SK-N-SH treated with all-trans-retinoic acid at 6 μM for 48 hours (cell line): ENCODE measurements around the gene GABPB2.

Experiments
- ATAC-seq: fragments of 200-7000 bp; cut with Tn5 transposase; 3 replicates; pipeline ENCODE4 v1.9.1; 2020; ENCODE audit warnings: mild to moderate bottlenecking, moderate library complexity
- ARNTL ChIP-seq: fragments of 450-650 bp; formaldehyde crosslinking; IDR thresholded peaks from 2 replicates; pipeline ENCODE4 v1.5.0; 2020; ENCODE audit warnings: low read depth, mild to moderate bottlenecking, moderate library complexity, borderline replicate concordance
- CREB5 ChIP-seq: fragments of 250-450 bp; sonication (Bioruptor Pico); IDR thresholded peaks from 2 replicates; pipeline ENCODE4 v1.5.1; 2020; ENCODE audit warnings: low read depth, mild to moderate bottlenecking, moderate library complexity
- CSDC2 ChIP-seq: fragments of 250-450 bp; sonication (Bioruptor Pico); IDR thresholded peaks from 2 replicates; pipeline ENCODE4 v1.5.0; 2020; ENCODE audit warnings: mild to moderate bottlenecking, moderate library complexity
- ESRRG ChIP-seq: fragments of 250-450 bp; sonication (Bioruptor Pico); IDR thresholded peaks from 2 replicates; pipeline ENCODE4 v1.6.1; 2021; ENCODE audit warnings: mild to moderate bottlenecking
- GLIS3 ChIP-seq: fragments of 250-450 bp; sonication (Bioruptor Pico); IDR thresholded peaks from 2 replicates; pipeline ENCODE4 v1.5.0; 2020; ENCODE audit warnings: mild to moderate bottlenecking, moderate library complexity
- ISL1 ChIP-seq: fragments of 250-450 bp; sonication (Bioruptor Pico); IDR thresholded peaks from 2 replicates; pipeline ENCODE4 v2.1.2; 2022; ENCODE audit warnings: mild to moderate bottlenecking, moderate library complexity
- OSR1 ChIP-seq: fragments of 250-450 bp; sonication (Bioruptor Pico); IDR thresholded peaks from 2 replicates; pipeline ENCODE4 v1.8.0; 2022; ENCODE audit warnings: moderate library complexity, mild to moderate bottlenecking, inconsistent platforms
- PATZ1 ChIP-seq: fragments of 250-450 bp; sonication (Bioruptor Pico); IDR thresholded peaks from 2 replicates; pipeline ENCODE4 v1.8.0; 2020; ENCODE audit warnings: mild to moderate bottlenecking, moderate library complexity, borderline replicate concordance
- PPARA ChIP-seq: fragments of 250-450 bp; sonication (Bioruptor Pico); IDR thresholded peaks from 2 replicates; pipeline ENCODE4 v1.5.0; 2020; ENCODE audit warnings: mild to moderate bottlenecking, borderline replicate concordance
- RARB ChIP-seq: fragments of 250-450 bp; sonication (Bioruptor Pico); IDR thresholded peaks from 2 replicates; pipeline ENCODE4 v1.8.0; 2021; ENCODE audit warnings: mild to moderate bottlenecking, moderate library complexity
- SNAI2 ChIP-seq: fragments of 250-450 bp; sonication (Bioruptor Pico); IDR thresholded peaks from 2 replicates; pipeline ENCODE4 v1.5.0; 2020; ENCODE audit warnings: mild to moderate bottlenecking, moderate library complexity
- TCF4 ChIP-seq: fragments of 250-450 bp; sonication (Bioruptor Pico); IDR thresholded peaks from 2 replicates; pipeline ENCODE4 v1.8.0; 2021; ENCODE audit warnings: mild to moderate bottlenecking, moderate library complexity, borderline replicate concordance
- TOX ChIP-seq: fragments of 250-450 bp; sonication (Bioruptor Pico); IDR thresholded peaks from 2 replicates; pipeline ENCODE4 v1.8.0; 2021; ENCODE audit warnings: mild to moderate bottlenecking, moderate library complexity, borderline replicate concordance
- ZC3H10 ChIP-seq: fragments of 250-450 bp; sonication (Bioruptor Pico); IDR thresholded peaks from 2 replicates; pipeline ENCODE4 v1.5.1; 2021; ENCODE audit warnings: mild to moderate bottlenecking, moderate library complexity
- ZFP3 ChIP-seq: fragments of 250-450 bp; sonication (Bioruptor Pico); IDR thresholded peaks from 2 replicates; pipeline ENCODE4 v1.5.0; 2020; ENCODE audit warnings: mild to moderate bottlenecking, moderate library complexity
- ZFP30 ChIP-seq: fragments of 450-650 bp; formaldehyde crosslinking; IDR thresholded peaks from 2 replicates; pipeline ENCODE4 v1.5.0; 2022; ENCODE audit warnings: mild to moderate bottlenecking, moderate library complexity
- ZNF565 ChIP-seq: fragments of 450-650 bp; formaldehyde crosslinking; conservative IDR thresholded peaks from 2 replicates; pipeline ENCODE4 v1.5.0; 2020; ENCODE audit warnings: low read depth, mild to moderate bottlenecking, moderate library complexity
- ZNF70 ChIP-seq: fragments of 450-650 bp; formaldehyde crosslinking; IDR thresholded peaks from 2 replicates; pipeline ENCODE4 v1.5.0; 2020; ENCODE audit warnings: mild to moderate bottlenecking, moderate library complexity
- ZNF8 ChIP-seq: fragments of 450-650 bp; formaldehyde crosslinking; IDR thresholded peaks from 2 replicates; pipeline ENCODE4 v1.5.0; 2020; ENCODE audit warnings: mild to moderate bottlenecking, moderate library complexity
- TF ChIP-seq, protein P1 (sequence below): fragments of 250-450 bp; sonication (Bioruptor Pico); IDR thresholded peaks from 2 replicates; pipeline ENCODE4 v1.5.0; 2020; ENCODE audit warnings: mild to moderate bottlenecking, moderate library complexity
- TF ChIP-seq, protein P2 (sequence below): fragments of 250-450 bp; sonication (Bioruptor Pico); IDR thresholded peaks from 2 replicates; pipeline ENCODE4 v1.5.1; 2021; ENCODE audit warnings: mild to moderate bottlenecking, moderate library complexity

GABPB2 gene

DNA sequence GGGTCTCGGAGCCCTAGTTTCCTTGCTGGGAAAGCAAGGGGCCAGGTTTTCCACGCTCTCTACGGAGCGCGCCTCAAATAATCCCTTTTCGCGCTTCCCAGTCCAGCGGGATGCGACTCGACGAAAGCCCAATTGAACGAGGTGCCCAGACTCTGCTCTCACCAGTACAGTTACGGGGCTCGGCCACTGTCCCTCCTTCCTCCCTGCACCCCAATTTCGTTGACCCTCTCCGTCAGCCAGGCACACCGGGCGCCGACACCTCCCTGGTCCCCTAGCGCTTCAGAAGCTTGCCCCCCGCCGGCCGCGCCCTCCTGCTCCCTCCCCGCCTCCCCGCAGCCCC is 75.5 kb downstream of the GABPB2 start (continued):
- TF ChIP-seq, protein P1, sequence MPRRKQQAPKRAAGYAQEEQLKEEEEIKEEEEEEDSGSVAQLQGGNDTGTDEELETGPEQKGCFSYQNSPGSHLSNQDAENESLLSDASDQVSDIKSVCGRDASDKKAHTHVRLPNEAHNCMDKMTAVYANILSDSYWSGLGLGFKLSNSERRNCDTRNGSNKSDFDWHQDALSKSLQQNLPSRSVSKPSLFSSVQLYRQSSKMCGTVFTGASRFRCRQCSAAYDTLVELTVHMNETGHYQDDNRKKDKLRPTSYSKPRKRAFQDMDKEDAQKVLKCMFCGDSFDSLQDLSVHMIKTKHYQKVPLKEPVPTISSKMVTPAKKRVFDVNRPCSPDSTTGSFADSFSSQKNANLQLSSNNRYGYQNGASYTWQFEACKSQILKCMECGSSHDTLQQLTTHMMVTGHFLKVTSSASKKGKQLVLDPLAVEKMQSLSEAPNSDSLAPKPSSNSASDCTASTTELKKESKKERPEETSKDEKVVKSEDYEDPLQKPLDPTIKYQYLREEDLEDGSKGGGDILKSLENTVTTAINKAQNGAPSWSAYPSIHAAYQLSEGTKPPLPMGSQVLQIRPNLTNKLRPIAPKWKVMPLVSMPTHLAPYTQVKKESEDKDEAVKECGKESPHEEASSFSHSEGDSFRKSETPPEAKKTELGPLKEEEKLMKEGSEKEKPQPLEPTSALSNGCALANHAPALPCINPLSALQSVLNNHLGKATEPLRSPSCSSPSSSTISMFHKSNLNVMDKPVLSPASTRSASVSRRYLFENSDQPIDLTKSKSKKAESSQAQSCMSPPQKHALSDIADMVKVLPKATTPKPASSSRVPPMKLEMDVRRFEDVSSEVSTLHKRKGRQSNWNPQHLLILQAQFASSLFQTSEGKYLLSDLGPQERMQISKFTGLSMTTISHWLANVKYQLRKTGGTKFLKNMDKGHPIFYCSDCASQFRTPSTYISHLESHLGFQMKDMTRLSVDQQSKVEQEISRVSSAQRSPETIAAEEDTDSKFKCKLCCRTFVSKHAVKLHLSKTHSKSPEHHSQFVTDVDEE = no peak

- peak; percentile 99 for ATAC-seq
- TF ChIP-seq ZFP30 (CRISPR knock-in tag) (no peak), ZNF70 (CRISPR knock-in tag) (peak; percentile 70)
Observed at GRCh38 chr1:151146412-151147131, 76.0 kb downstream of the GABPB2 start, which contains the start of gene SEMA6C. SEMA6C (minus strand) TSS chr1:151146631; CDS start chr1:151142621, 4,010 bp downstream.

GRCh38 chr1:151147132-151147503 is 76.6 kb downstream of the GABPB2 start:
- TF ChIP-seq ISL1 (CRISPR knock-in tag) (no peak), CSDC2 (CRISPR knock-in tag) (no peak)
- TF ChIP-seq, all 23 proteins: peak for 0

DNA sequence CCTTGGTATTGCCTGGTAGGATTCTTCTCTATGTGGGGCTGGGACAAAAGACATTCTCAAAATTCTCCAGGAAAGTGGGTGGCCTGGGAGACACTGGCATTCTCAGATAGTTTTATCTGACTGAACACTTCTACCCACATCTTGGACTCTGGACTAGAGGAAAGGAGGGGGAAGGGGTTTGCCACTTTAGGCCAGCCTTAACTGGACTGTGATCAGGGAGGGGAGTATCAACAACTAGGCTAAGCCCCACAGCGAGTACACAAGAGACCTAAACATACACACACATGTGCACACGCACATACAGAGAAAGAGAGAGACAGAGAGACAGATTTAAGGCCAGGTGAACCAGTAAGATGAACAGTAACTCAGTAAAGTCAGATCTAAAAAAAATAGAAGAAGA is 77.1 kb downstream of the GABPB2 start:
- no peak for TF ChIP-seq TCF4 (CRISPR knock-in tag)
- TF ChIP-seq PPARA (CRISPR knock-in tag) = no peak
- no peak for TF ChIP-seq OSR1 (CRISPR knock-in tag)
- no peak for TF ChIP-seq CSDC2 (CRISPR knock-in tag)
- no peak for TF ChIP-seq ESRRG (CRISPR knock-in tag)
- no peak for TF ChIP-seq ZNF565 (CRISPR knock-in tag)
- TF ChIP-seq ZNF8 (CRISPR knock-in tag) = no peak
- TF ChIP-seq RARB = no peak
- TF ChIP-seq CREB5 (CRISPR knock-in tag) = no peak
- TF ChIP-seq SNAI2 (CRISPR knock-in tag) = no peak
- TF ChIP-seq ARNTL (CRISPR knock-in tag) = no peak
- TF ChIP-seq, protein P1 = no peak
- no peak for TF ChIP-seq ISL1 (CRISPR knock-in tag)
- no peak for TF ChIP-seq PATZ1 (CRISPR knock-in tag)
- TF ChIP-seq ZFP30 (CRISPR knock-in tag) = no peak
- no peak for ATAC-seq

More at GRCh38 chr1:151147132-151147503, 76.6 kb downstream of the GABPB2 start:
- no peak for ATAC-seq

DNA sequence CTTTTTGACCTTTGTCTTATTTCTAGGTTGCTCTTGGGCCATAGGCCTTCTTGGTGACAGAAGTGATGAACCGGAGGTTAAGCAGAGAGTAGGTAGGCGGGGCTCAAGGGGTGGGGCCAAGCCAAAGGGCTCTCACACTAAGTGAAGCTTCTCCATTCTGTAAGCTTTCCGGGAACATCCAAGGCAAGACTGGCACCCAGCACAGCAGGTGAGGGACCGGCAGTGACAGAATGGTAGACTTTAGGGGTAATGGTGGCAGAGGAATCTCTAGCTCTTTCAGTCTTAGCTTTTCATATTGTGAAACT is 85.9 kb downstream of the GABPB2 start, which contains the start of gene TNFAIP8L2:
TNFAIP8L2 (plus strand) TSS at position 135 of the 305 bp plus-strand sequence. CDS start 2,049 bp downstream, outside the sequence.
- peak; percentile 70 for ATAC-seq
- TF ChIP-seq TOX (CRISPR knock-in tag) = no peak
- TF ChIP-seq ZC3H10 (CRISPR knock-in tag) = no peak
- TF ChIP-seq ISL1 (CRISPR knock-in tag) = no peak
- no peak for TF ChIP-seq ZNF70 (CRISPR knock-in tag)
- no peak for TF ChIP-seq PPARA (CRISPR knock-in tag)
- TF ChIP-seq, protein P2, sequence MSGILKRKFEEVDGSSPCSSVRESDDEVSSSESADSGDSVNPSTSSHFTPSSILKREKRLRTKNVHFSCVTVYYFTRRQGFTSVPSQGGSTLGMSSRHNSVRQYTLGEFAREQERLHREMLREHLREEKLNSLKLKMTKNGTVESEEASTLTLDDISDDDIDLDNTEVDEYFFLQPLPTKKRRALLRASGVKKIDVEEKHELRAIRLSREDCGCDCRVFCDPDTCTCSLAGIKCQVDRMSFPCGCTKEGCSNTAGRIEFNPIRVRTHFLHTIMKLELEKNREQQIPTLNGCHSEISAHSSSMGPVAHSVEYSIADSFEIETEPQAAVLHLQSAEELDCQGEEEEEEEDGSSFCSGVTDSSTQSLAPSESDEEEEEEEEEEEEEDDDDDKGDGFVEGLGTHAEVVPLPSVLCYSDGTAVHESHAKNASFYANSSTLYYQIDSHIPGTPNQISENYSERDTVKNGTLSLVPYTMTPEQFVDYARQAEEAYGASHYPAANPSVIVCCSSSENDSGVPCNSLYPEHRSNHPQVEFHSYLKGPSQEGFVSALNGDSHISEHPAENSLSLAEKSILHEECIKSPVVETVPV = no peak
- no peak for TF ChIP-seq ZFP3 (CRISPR knock-in tag)
- no peak for TF ChIP-seq SNAI2 (CRISPR knock-in tag)
- TF ChIP-seq GLIS3 = no peak
- TF ChIP-seq RARB = no peak
- no peak for TF ChIP-seq PATZ1 (CRISPR knock-in tag)
- no peak for TF ChIP-seq ZNF8 (CRISPR knock-in tag)
